Renal cortical epithelial cell (primary cell): ENCODE results near the gene AP3S2. TPM values are rescaled to one million over a fixed set of nuclear protein-coding genes. Genes with fewer than 3 reads are reported as not detected.
"Not testable (repeated sequence)": the region's sequence is repeated elsewhere in the genome, so short reads cannot be mapped to it uniquely, and the experiment has no call there.

Source experiments
- DNase-seq: peaks from one replicate; pipeline ENCODE4 v3.0.0-alpha.2; 2011; ENCODE audit warnings: low read depth
- total RNA-seq: library from RNA; depleted of rRNA; stranded (reverse); fragments of >200 nt; gene quantifications from 2 replicates; pipeline ENCODE4 v1.2.3, GENCODE V29; 2014

AP3S2 gene
- total RNA-seq: 64.9 and 74.4 TPM in 2 replicates

DNA sequence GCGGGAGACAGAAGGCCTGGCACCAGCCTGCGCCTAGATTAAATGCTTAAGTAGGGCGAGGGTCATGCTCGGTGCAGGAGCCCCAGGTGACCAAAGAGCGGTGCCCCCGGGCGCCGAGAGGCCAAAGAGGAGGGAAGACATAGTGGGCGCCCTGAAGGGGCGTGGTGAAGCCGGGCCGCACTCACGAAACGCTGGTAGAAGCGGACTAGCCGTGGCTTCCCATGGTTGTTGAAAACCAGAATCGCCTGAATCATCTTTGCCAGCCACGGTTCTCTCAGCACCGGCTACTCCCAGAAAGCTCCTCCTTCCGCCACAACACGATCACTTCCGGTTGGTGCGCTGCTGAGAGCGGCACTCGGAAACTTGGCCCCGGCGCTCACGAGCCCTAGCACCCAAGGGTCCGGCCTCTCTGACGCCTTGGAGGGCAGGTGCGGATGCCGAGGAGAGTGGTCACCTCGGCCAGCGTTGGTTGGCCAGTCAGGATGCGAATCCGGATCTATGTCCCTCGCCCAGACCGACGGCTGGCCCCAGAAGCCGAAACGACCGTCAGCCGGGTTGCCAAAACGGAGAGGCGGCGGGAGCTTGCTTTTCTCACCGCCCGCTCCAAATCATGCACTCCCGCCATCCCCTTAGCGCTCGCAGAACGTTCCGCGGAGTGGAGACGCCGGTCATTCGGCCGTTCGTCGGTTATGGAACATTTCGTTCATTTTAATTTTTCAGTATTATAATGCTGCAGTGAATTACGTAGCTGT lies at the start of gene AP3S2:
Gene AP3S2 (minus strand): TSS at position 299 of the 752 bp plus-strand sequence. CDS start 45 bp downstream, at position 254.
- DNase-seq: peak; percentile 78

DNA sequence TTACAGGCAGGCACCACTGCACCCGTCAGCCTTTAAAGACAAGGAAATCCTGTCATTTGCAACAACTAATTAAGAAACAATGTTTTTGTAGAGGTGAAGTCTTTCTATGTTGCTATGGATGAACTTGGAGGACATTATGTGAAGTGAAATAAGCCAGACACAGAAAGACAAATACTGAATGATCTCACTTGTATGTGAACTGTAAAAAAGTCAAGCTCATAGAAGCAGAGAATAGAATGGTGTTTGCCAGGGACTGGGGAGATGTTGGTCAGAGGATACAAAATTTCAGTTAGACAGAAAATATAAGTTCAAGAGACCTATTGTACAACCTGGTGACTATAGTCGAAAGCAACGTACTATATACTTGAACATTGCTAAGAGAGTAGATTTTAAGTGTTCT lies 46.1 kb upstream of the AP3S2 start:
- no peak for DNase-seq

DNA sequence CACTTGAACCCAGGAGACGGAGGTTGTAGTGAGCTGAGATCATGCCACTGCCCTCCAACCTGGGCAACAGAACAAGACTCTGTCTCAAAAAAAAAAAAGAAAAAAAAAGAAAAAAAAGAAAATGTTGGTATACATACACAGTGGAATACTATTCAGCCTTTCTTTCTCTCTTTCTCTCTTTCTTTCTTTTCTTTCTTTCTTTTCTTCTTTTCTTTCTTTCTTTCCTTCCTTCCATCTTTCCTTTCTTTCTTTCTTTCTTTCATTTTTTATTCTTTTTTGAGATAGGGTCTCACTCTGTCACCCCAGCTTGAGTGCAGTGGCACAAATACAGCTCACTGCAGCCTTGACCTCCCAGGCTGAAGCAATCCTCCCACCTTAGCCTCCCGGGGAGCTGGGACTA lies 45.6 kb upstream of the AP3S2 start:
- DNase-seq: not testable (repeated sequence)

DNA sequence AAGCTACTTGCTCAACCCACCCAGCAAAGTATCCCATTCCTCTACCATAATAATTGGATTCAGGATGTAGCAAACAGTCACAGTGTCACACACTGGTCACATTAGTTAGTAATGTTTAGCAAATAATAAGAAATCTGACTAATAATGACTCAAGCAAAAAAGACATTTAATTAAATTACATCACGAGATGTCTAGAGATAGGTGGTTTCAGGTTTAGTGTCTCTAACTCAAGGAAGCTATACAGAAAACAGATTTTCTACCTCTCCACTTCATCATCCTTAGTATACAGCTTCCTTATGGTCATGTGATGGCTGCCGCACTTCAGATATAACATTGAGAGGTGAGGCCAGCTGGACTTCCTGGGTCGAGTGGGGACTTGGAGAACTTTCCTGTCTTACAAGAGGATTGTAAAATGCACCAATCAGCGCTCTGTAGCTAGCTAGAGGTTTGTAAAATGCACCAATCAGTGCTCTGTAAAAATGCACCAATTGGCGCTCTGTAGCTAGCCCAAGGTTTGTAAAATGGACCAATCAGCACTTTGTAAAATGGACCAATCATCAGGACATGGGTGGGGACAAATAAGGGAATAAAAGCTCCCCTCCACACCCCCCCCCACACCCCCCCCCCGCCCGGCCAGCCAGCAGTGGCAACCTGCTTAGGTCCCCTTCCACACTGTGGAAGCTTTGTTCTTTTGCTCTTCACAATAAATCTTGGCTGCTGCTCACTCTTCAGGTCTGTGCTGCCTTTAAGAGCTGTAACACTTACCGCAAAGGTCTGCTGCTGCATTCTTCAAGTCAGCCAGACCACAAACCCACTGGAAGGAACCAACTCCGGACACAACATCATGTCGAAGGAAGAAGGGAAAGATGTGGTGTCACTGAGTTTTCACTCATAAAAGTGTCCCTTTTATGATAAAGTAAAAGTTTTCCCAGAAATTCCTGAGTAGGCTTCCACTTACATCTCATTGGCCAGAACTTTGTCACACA lies 43.9 kb upstream of the AP3S2 start:
- no peak for DNase-seq

DNA sequence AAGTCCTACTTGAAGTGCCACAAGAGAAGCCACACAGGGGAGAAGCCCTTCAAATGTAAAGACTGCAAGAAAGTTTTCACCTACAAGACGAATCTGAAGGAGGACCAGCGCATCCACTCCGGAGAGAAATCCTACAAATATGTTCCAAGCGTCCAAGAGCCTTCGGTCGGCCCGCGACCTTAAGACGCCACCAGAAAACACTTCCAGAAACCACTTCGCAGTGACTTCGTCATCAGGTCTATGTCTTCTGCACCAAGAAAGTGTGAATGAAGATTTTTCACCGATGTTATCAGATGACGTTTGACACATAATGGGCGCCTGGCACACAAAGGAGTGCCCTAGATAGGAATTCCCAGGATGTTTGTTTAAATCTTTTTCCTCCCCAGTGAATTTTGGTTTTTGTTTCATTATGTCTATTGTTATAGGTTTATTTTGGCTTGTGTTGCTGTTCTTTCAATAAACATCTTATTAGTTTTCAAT lies 43.0 kb upstream of the AP3S2 start:
- no peak for DNase-seq

DNA sequence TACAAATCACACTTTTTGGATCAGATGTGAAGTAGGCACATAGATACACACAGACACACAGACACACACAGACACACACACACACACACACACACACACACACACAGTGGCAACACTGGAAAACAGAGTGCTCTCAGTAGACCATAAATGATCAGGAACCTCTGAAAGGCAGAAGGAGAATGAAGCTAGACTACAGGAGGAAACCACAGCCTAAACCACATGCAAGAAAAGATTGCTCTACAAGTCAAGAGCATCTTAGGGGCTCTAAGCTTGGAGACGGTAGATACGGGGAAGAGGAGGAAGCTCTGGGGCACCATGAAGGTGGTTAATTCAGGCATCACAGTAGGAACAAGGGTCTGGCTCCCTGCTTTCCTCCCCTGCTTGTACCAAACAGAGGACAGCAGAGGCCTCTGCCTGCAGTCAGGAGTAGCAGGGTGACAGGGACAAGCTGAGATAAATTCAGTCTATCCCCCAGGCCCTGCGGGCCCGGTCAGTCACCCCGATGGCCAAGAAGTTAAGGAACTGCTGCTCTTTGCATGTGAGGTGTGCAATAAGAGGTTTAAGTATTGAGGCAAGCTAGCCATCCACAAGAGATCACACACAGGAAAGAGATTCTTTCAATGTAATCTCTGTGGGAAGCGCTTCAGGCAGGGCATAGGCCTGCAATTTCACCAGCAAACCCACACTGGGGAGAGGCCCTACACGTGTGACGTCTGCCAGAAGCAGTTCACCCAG lies 42.4 kb upstream of the AP3S2 start:
- no peak for DNase-seq

DNA sequence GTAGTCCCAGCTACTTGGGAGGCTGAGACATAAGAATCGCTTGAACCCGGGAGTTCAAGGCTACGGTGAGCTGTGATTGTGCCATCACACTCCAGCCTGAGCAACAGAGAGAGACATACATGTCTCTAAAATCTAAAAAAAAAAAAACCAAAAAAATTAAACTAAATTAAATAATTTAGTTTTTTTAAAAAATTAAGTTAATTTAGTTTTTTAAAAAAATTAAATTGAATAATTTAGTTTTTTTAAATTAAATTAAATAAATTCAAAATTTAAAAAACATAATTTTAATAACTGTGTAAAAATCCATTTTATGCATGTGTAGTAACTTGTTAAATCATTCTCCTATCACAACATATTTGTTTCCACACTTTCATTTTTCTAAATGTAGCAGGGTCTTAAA lies 39.1 kb upstream of the AP3S2 start:
- no peak for DNase-seq

DNA sequence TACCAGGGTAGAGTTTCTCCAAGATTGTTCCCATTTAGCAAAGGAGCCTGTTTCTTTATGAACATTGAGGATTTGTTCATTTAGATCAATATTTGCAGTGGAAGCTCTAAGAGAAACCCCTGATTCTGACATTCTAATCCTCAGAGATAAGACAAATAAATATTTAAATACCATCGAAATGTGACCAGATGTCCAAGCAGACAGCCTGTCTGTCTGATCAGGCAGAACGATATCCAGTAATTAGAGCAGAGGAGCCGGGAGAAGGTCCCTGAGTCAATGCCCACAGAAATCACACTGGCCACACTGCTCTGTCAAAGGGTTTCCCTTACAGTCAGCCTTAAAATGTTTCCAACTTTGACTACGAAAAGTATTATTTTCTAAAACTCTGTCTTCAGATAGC lies 34.6 kb upstream of the AP3S2 start:
- DNase-seq: no peak

DNA sequence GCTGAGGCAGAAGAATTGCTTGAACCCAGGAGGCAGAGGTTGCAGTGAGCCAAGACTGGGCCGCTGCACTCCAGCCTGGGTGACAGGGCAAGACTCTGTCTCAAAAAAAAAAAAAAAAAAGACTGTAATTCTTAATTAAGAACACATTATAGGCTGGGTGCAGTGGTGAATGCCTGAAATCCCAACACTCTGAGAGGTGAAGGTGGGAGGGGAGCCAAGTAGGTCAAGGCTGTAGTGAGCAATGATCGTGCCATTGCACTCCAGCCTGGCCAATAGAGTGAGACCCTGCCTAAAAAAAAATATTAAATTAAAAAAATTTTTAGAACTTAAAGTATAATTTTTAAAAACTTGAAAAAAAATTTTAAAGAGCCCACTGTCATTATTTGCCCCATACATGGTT lies 32.4 kb upstream of the AP3S2 start:
- no peak for DNase-seq

DNA sequence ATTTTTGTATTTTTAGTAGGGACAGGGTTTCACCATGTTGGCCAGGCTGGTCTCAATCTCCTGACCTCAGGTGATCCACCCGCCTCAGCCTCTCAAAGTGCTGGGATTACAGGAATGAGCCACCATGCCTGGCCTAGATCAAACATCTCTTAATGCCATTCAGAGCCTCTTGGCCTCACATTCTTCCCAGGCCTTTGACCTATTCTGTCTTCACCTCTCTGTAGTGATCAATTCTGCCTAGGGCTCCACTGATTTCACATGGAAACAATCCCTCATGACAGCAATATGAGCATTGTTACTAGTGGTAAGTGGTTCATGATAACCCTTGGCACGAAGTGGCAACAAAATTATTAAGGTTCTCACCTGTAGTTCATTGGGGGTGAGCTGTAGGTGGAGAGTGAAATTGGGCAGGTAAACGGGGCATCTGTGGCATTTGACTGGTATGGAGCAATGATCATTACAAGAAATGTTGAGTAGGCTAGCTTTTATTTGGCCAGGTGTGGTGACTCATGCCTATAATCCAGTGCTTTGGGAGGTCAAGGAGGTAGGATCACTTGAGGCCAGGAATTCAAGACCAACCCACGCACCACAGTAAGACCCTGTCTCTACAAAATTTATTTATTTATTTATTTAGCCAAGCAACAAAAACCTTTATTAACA lies 23.8 kb upstream of the AP3S2 start:
- peak; percentile 71 for DNase-seq

DNA sequence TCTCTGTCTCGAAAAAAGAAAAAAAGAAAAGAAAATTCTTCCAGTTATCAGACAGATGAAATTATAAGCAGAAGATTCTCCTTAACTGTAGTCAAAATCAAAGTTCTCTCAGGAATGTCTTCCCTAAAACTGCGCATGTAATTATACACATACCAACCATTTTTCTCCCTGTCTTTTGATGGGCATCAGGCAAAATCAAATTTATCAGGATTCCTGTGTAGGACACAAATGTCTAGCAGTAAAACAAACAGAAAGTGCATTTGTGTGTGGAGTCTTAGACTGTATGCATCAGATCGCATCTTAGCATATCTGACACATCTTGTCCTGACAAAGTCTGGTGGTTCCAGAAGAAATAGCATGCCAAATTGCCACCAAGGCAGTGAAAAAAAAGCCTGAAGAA lies 22.9 kb upstream of the AP3S2 start:
- no peak for DNase-seq

DNA sequence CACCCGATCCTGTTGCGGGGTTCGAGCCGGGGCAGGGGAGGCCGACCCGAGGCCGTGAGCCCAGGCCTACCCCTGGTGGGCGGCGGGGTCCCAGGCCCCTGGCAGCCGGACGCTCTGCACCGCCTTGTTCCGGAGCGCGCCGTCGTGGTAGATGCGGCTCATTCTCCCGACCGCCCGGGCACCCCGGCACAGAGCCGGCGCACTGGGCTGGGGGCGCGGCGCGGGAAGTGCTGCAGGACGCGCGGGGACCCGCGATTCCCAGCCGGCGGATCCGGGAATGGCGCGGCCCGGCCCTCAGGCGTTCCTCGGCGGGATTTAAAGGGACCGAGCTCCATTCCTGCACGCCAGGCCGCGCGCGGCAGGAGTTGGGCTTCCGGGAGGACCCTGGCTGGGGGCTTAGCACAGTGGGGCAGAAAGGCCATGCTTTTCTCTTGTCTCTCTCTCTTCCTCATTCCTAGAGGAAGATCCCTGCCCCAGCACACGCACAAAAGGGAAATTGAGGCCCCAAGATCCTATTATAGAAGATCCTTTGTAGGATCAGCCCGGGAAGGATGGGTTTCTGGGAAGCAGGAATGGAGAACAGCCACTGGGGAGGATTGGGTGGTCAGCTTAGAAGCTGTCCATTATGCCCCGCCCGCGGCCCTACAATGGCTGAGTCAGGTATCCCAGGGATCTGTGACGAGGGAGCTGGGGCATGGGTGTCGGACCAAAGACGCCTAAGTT lies 19.0 kb upstream of the AP3S2 start, which contains the start of gene ARPIN:
Gene ARPIN (minus strand): TSS at position 279 of the 723 bp plus-strand sequence. CDS start 117 bp downstream, at position 162.
- no peak for DNase-seq

DNA sequence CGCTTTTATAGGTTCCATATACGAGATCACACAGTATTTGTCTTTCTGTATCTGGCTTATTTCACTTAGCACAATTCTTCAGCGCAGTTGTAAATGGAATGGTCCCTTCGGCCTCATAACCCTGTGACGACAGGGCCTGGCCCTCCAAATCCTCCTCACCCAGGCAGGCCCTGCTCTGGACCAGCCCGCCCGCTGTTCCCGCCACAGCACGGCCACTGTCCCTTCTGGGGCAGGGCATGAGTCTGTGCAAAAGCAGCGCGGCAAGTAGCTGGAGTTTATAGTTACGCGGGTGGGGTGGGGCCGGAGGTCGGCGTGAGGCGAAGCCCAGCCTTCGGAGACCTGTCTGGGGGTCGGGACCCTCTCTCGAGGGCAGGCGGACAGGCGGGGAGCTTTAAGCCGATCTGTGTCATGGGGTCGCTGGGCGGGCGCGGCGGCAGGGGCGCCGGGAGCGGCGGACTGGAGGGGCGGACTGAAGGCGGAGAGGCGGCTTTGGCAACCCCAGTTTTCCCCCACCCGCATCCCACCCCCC lies 18.4 kb upstream of the AP3S2 start:
- no peak for DNase-seq

DNA sequence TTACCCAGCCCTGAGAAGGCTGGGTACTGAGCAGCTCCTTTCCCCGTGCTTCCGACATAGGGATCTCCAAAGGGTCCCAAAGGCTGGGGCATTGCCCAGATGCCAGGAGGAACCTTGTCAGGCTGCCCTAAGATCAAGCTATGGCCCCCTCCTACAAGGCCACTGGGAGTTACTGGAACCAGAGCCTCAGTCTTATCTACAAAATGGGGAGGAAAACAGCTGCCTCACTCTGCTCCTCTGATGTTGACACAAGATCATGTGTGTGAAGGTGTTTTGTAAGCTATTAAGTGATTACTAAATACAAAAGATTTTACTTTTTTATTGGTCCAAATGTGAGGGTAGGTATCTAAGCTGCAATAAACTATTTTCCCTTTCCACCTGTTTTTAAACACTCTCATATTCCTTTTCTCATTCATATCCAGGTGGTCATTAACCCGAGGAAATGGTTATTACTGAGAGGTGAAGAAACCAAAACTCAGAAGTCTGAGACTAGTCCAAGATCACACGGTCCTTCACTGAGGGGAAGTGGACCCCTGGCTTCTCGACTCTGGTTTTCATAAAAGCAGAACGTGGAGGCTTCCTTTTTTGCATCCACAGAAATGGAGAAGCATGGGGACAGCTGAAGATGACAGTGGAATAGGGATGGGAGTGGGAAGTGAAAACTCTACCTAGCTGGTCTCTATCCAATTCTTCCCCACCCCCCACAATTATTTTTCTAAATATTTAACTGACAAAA lies 17.3 kb upstream of the AP3S2 start:
- no peak for DNase-seq

DNA sequence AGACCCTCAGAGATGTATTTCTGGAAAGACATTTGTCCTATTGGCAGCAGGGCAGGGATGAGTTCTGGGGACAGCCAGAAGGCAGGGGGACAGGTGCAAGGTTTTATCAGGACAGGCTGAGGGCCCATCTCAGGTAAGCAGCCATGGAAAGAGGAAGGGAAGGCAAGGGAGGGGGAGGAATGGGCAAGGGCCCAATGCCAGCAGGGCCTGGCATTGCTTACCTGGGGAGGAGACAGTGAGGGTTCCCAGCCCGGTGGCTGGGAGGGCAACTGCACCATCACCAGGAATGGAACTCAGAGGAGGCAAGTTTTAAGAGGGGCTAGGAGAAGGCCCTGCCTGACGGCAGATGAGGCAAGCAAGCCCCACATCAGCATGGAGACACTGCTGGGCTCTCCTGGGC lies 15.8 kb upstream of the AP3S2 start:
- no peak for DNase-seq

DNA sequence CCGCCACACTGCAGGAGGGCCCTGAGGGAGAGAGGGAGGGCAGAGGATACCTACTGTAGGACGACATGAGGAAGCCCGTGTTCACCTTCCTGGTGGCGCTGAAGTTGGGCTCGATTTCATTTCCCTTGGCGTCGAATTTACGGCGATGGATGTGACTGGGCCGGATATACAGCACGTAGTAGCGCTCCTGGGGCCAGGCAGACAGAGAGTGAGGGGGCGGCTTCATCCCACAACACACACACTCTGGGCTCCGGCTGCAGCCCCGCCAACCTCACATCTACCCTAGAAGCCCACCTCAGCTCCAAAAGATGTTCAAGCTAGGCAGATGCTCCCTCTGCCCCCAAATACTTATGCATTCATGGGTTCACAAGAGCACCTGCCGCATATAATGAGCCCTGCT lies 14.4 kb upstream of the AP3S2 start:
- no peak for DNase-seq

DNA sequence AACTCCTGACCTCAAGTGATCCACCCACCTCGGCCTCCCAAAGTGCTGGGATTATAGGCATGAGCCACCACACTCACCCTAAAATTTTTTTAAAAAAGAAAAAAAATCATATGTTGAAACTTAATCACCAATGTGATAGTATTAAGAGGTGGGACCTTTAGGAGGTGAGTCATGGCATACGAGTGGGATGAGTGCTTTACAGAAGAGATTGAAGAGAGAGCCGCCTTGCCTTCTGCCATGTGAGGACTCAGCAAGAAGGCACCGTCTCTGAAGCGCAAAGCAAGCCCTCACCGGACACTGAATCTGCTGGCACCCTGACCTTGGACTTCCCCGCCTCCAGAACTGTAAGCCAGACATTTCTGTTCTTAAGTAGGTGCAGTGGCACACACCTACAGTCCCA lies 13.5 kb upstream of the AP3S2 start:
- DNase-seq: no peak

DNA sequence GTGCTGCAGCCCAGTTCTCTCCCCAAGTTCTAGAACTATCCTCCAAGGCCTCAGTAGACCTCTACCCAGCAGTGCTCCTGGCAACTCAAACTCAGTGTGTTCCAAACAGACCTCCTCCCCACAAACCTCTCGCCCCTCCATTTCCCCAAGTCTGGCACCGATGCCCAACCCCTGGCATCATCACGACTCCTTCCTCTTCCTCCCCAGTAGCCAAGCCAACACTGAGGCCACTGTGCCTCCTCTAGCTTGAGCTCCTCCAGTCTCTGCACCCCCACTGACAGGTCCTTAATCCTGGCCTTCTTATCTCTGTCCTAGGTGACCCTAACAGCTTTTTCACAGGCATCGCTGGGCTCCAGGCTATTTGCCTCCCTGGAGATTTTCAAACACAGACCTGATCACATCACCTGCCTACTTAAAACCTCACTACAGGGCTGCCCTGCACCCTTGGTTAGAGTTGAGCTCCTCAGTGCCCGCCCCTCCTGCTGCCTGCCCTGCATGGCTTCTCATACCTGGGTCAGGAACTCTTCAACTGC lies 12.1 kb upstream of the AP3S2 start:
- no peak for DNase-seq

DNA sequence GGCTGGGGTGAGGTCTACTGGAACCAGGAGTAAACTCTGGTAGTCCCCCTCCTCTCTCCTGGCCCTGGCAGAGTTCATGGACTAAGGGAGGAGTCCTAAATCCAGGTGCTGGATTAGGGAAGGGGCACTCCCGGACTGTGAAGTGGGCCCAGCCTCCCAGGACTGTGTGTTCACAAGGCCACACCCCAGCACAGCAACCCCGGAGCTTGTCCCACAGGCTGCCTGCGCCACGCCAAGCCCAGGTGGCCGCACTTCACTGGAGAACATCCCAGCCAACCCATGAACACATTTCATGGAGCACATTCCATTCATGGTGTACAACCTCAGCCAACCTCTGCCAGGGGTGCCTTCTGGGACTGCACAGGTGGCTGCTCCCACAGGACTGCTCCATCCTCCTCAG lies 10.7 kb upstream of the AP3S2 start:
- no peak for DNase-seq

DNA sequence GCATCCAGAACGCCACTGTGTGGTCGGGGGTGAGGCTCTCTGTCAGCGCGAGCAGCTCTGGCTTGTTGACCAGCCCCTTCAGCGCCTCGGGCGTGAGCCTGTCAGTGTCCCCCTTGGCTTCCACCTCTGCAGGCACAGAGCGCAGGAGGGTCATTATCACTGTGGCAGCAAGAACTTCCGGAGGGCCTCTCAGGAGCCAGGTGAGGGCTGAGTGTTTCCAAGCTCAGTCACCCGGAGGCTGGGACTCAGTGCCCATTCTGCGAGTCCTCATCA lies 10.0 kb upstream of the AP3S2 start:
- no peak for DNase-seq
